ENCODE results near the gene NXF1.
"Not testable (repeated sequence)": the region's sequence is repeated elsewhere in the genome, so short reads cannot be mapped to it uniquely, and the experiment has no call there.

The NXF1 gene

GRCh38 chr11:62841361-62842170 is 36.3 kb upstream of the NXF1 start (continued):
- peak; percentile 62 for TF ChIP-seq REST (tag by site-specific recombination; IDR thresholded peaks at IDR 0.05)
- peak; percentile 94 for TF ChIP-seq ZNF341 (tag by site-specific recombination; IDR thresholded peaks at IDR 0.05; ENCODE audit: low read depth)
- peak; percentile 87 for TF ChIP-seq ZNF561 (tag by site-specific recombination; IDR thresholded peaks at IDR 0.05; ENCODE audit: borderline replicate concordance)

DNA sequence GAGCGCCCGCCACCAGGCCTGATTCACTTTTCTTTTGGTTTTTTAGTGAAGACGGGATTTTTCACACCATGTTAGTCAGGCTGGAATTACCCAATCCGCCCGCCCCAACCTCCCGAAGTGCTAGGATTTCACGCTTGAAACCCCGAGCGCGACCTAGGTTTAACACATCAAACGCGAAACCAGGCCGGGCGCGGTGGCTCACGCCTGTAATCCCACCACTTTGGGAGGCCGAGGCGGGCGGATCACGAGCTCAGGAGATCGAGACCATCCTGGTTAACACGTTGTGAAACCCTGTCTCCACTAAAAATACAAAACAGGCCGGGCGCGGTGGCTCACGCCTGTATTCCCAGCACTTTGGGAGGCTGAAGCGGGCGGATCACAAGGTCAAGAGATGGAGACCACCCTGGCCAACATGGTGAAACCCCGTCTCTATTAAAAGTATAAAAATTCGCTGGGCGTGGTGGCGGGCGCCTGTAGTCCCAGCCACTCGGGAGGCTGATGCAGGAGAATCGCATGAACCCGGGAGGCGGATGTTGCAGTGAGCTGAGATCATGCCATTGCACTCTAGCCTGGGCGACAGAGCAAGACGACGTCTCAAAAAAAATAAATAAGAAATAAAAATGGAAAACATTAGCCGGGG is 35.6 kb upstream of the NXF1 start:
- Histone ChIP-seq H3K4me3 (ENCODE audit: low read depth, low read length) (peak overlapping the region; percentile 63), H3K36me3 (ENCODE audit: control insufficient read depth in 2 of 2, insufficient read depth in 1 of 2, low read length in 2 of 2) (peaks cover 0 to 18% of the 10 kb centered on the region in 2 experiments; a peak in 2 of 3 replicates), H3K27ac (ENCODE audit: extremely low read depth, low read depth, low read length) (peak overlapping the region; percentile 80)
- not testable (repeated sequence) for H3K9me3 ChIP-seq (ENCODE audit: control insufficient read depth, insufficient read depth, low read depth, low read length); H3K4me1 ChIP-seq (ENCODE audit: control insufficient read depth, insufficient read depth, low read length)
- ChIA-PET CTCF (interaction anchor here (0.8 to 2.3 kb wide), 3 partner anchors 21 to 943 kb away, joined by 4 to 9 read pairs (median 7); no protein-coding TSS in a partner anchor), POLR2A (interaction anchor here (0.6 to 3.4 kb wide), 58 partner anchors 8 to 1463 kb away, joined by 3 to 182 read pairs (median 6); partner anchors contain the start of genes AHNAK, B3GAT3, BSCL2 and C11orf98)
- TF ChIP-seq IKZF3 (tag by site-specific recombination; IDR thresholded peaks at IDR 0.05) (0 out of 2 replicates have a peak, but pooled peaks have one; percentile 6), ZBTB20 (tag by site-specific recombination; IDR thresholded peaks at IDR 0.05) (peak; percentile 43), ZNF391 (tag by site-specific recombination; IDR thresholded peaks at IDR 0.05; ENCODE audit: borderline replicate concordance, low read depth) (0 out of 2 replicates have a peak, but pooled peaks have one; percentile 15), MZF1 (tag by site-specific recombination; IDR thresholded peaks at IDR 0.05; ENCODE audit: borderline replicate concordance) (0 out of 2 replicates have a peak, but pooled peaks have one; percentile 8), PBX3 (CRISPR knock-in tag; IDR thresholded peaks at IDR 0.05) (0 out of 2 replicates have a peak, but pooled peaks have one; percentile 9), ZNF449 (tag by site-specific recombination; IDR thresholded peaks at IDR 0.05) (peak; percentile 26; the same call in 1 of the 2 replicates), ZNF335 (tag by site-specific recombination; conservative IDR thresholded peaks at IDR 0.05) (peak; percentile 41; the same call in 1 of the 2 replicates), ZNF223 (tag by site-specific recombination; IDR thresholded peaks at IDR 0.05) (0 out of 2 replicates have a peak, but pooled peaks have one; percentile 11), ZNF366 (tag by site-specific recombination; conservative IDR thresholded peaks at IDR 0.05) (peak; percentile 91), ZNF558 (tag by site-specific recombination; IDR thresholded peaks at IDR 0.05) (peak; percentile 63; the same call in 1 of the 2 replicates), YY2 (tag by site-specific recombination; IDR thresholded peaks at IDR 0.05) (0 out of 2 replicates have a peak, but pooled peaks have one; percentile 13), ZBTB7A (tag by site-specific recombination; IDR thresholded peaks at IDR 0.05; ENCODE audit: low read depth) (0 out of 2 replicates have a peak, but pooled peaks have one; percentile 24), SP2 (tag by site-specific recombination; IDR thresholded peaks at IDR 0.05) (peak; percentile 3; the same call in 1 of the 2 replicates), ZNF639 (tag by site-specific recombination; IDR thresholded peaks at IDR 0.05) (0 out of 2 replicates have a peak, but pooled peaks have one; percentile 14), EGR2 (tag by site-specific recombination; IDR thresholded peaks at IDR 0.05; ENCODE audit: low read depth) (peak; percentile 13; the same call in 1 of the 2 replicates)
- TF ChIP-seq, protein P1, sequence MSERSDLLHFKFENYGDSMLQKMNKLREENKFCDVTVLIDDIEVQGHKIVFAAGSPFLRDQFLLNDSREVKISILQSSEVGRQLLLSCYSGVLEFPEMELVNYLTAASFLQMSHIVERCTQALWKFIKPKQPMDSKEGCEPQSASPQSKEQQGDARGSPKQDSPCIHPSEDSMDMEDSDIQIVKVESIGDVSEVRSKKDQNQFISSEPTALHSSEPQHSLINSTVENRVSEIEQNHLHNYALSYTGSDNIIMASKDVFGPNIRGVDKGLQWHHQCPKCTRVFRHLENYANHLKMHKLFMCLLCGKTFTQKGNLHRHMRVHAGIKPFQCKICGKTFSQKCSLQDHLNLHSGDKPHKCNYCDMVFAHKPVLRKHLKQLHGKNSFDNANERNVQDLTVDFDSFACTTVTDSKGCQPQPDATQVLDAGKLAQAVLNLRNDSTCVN (tag by site-specific recombination; optimal IDR thresholded peaks at IDR 0.05) = peak; percentile 46
- TF ChIP-seq, protein P2, sequence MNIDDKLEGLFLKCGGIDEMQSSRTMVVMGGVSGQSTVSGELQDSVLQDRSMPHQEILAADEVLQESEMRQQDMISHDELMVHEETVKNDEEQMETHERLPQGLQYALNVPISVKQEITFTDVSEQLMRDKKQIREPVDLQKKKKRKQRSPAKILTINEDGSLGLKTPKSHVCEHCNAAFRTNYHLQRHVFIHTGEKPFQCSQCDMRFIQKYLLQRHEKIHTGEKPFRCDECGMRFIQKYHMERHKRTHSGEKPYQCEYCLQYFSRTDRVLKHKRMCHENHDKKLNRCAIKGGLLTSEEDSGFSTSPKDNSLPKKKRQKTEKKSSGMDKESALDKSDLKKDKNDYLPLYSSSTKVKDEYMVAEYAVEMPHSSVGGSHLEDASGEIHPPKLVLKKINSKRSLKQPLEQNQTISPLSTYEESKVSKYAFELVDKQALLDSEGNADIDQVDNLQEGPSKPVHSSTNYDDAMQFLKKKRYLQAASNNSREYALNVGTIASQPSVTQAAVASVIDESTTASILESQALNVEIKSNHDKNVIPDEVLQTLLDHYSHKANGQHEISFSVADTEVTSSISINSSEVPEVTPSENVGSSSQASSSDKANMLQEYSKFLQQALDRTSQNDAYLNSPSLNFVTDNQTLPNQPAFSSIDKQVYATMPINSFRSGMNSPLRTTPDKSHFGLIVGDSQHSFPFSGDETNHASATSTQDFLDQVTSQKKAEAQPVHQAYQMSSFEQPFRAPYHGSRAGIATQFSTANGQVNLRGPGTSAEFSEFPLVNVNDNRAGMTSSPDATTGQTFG (tag by site-specific recombination; IDR thresholded peaks at IDR 0.05; ENCODE audit: borderline replicate concordance) = peak; percentile 71; the same call in 1 of the 2 replicates

Measured in HEK293 (cell line).